Lung (tissue), 12 donors: ENCODE results near the gene FAM9C. TPM values are rescaled to one million over a fixed set of nuclear protein-coding genes. Genes with fewer than 3 reads are reported as not detected.

Experiments
- ATAC-seq: fragments of 200-7000 bp; cut with Tn5 transposase; one replicate; pipeline ENCODE4 v1.9.1; 2020; ENCODE audit warnings: moderate number of reproducible peaks; ENCODE audit not compliant: insufficient read depth, low FRiP score
- DNase-seq, 3 donors: peaks; one replicate each; pipeline ENCODE4 v3.0.0-alpha.2; 2013 to 2017
- H3K27ac ChIP-seq, 2 donors: one replicate each; pipeline ENCODE4 v1.5.1; 2013; ENCODE audit warnings: mild to moderate bottlenecking in 2 of 2, moderate library complexity in 2 of 2, control low read depth in 1 of 2, inconsistent platforms in 1 of 2, low read depth in 1 of 2, low read length in 1 of 2
- H3K27me3 ChIP-seq, 3 donors: one replicate each; pipeline ENCODE4 v1.5.1; 2013; ENCODE audit warnings: low read length in 2 of 3; ENCODE audit not compliant: control insufficient read depth in 3 of 3, insufficient read depth in 3 of 3
- H3K36me3 ChIP-seq, 4 donors: one replicate each; pipeline ENCODE4 v1.5.1; 2013; ENCODE audit warnings: low read length in 4 of 4, mild to moderate bottlenecking in 1 of 4, moderate library complexity in 1 of 4; ENCODE audit not compliant: control insufficient read depth in 4 of 4, insufficient read depth in 4 of 4
- H3K4me1 ChIP-seq, 5 donors: one replicate each; pipeline ENCODE4 v1.5.1; 2013; ENCODE audit warnings: low read length in 5 of 5, mild to moderate bottlenecking in 2 of 5, moderate library complexity in 1 of 5; ENCODE audit not compliant: control insufficient read depth in 5 of 5, insufficient read depth in 5 of 5
- H3K4me3 ChIP-seq: one replicate; pipeline ENCODE4 v1.5.1; 2013; ENCODE audit warnings: mild to moderate bottlenecking, control low read depth, moderate library complexity
- H3K9ac ChIP-seq, 2 donors: one replicate each; pipeline ENCODE4 v1.5.1; 2013; ENCODE audit warnings: low read length in 2 of 2, control low read depth in 1 of 2; ENCODE audit not compliant: insufficient read depth in 1 of 2
- H3K9me3 ChIP-seq, 4 donors: one replicate each; pipeline ENCODE4 v1.5.1; 2013; ENCODE audit warnings: low read length in 3 of 4, mild to moderate bottlenecking in 1 of 4, moderate library complexity in 1 of 4; ENCODE audit not compliant: control insufficient read depth in 4 of 4, insufficient read depth in 3 of 4
- CTCF ChIP-seq: IDR thresholded peaks from 2 replicates; pipeline ENCODE4 v1.5.1; 2012; ENCODE audit warnings: mild to moderate bottlenecking; ENCODE audit errors: control extremely low read depth, extremely low read depth
- WGBS, 2 donors: extraction: QIAGEN DNeasy Blood & Tissue Kit; methylation state at CpG; one replicate each; pipeline ENCODE4 v1.1.7; 2013; 5-methylcytosine and 5-hydroxymethylcytosine counted together
- polyA plus RNA-seq, 2 donors: library from polyadenylated mRNA; stranded (reverse); fragments of 200-250 nt; gene quantifications; one replicate each; pipeline ENCODE4 v1.2.1, GENCODE V29; 2013
- total RNA-seq, 2 donors: library from RNA; depleted of rRNA in 1 of 2; stranded (reverse); fragments of >200 nt in 1 of 2; gene quantifications; one replicate each; pipeline ENCODE4 v1.2.1, GENCODE V29; 2014 to 2021
- donor health status: control.
- donor health status: control.
- donor health status: Bipolar disorder and iron deficiency.
- donor health status: healthy.
- donor health status: DM: yes; HTN: yes; CAD: no.

FAM9C gene
- total and polyA plus RNA-seq, 4 donors: 0.01 to 0.28 (median 0.09) TPM; not detected in 1

- peaks cover 0 to 22% (median 7%) of the 10 kb centered on the region in 5 donors for H3K4me1 ChIP-seq
- H3K9ac ChIP-seq: peak overlapping the region in 1 of 2 donors; percentile 60
- ATAC-seq (no peak), DNase-seq (no peak)
- H3K9me3 ChIP-seq: peaks cover 0 to 3% (median 0%) of the 10 kb centered on the region in 4 donors
- no peaks in the 10 kb centered on the region for H3K36me3 ChIP-seq
- TF ChIP-seq CTCF: no peak
- H3K27ac ChIP-seq: peak overlapping the region in 1 of 2 donors; percentile 85
- peaks cover 0 to 6% (median 2%) of the 10 kb centered on the region in 3 donors for H3K27me3 ChIP-seq
- no peak overlapping the region for H3K4me3 ChIP-seq
- 30 to 48% methylated on average over 6 of the region's 6 CpGs for WGBS, 2 donors
These were observed 46.8 kb upstream of the FAM9C start for GRCh38 chrX:13091111-13091765.

- peaks cover 0 to 3% (median 0%) of the 10 kb centered on the region in 4 donors for H3K9me3 ChIP-seq
- no peaks in the 10 kb centered on the region for H3K36me3 ChIP-seq
- H3K4me1 ChIP-seq: peaks cover 0 to 21% (median 7%) of the 10 kb centered on the region in 5 donors
- H3K27ac ChIP-seq: peak overlapping the region; percentile 46 to 85
- peak overlapping the region in 1 of 2 donors; percentile 60 for H3K9ac ChIP-seq
- peaks cover 0 to 6% (median 3%) of the 10 kb centered on the region in 3 donors for H3K27me3 ChIP-seq
- peak in 2 of 3 donors; percentile 75 to 85 for DNase-seq
- peak; percentile 25 for ATAC-seq
- H3K4me3 ChIP-seq: no peak overlapping the region
- TF ChIP-seq CTCF: no peak
- WGBS, 2 donors: 14 to 51% methylated on average over 14 of the region's 14 CpGs
These were observed 46.1 kb upstream of the FAM9C start for GRCh38 chrX:13090339-13091110.

- DNase-seq (no peak), ATAC-seq (no peak)
- Histone ChIP-seq H3K27ac (peak overlapping the region in 1 of 2 donors; percentile 85), H3K36me3 (no peaks in the 10 kb centered on the region), H3K4me1 (peaks cover 0 to 16% (median 7%) of the 10 kb centered on the region in 5 donors), H3K27me3 (peaks cover 0 to 6% (median 5%) of the 10 kb centered on the region in 3 donors), H3K9ac (no peak overlapping the region), H3K4me3 (no peak overlapping the region), H3K9me3 (peaks cover 0 to 3% (median 0%) of the 10 kb centered on the region in 4 donors)
- no peak for TF ChIP-seq CTCF
- 47 to 67% methylated on average over 1 of the region's 1 CpG for WGBS, 2 donors
These were observed 45.6 kb upstream of the FAM9C start for GRCh38 chrX:13090027-13090338.
